GM12874 (cell line): ENCODE measurements around the gene SLC17A9.

Experiments
- TF ChIP-seq, protein P1 (sequence below): IDR thresholded peaks from 2 replicates; pipeline ENCODE4 v1.5.1; 2011; ENCODE audit warnings: low read depth, mild to moderate bottlenecking, control low read depth, low read length, moderate library complexity; ENCODE audit not compliant: insufficient read depth

Gene SLC17A9

GRCh38 chr20:63004607-63005364, 52.3 kb downstream of the SLC17A9 start:
- TF ChIP-seq, protein P1, sequence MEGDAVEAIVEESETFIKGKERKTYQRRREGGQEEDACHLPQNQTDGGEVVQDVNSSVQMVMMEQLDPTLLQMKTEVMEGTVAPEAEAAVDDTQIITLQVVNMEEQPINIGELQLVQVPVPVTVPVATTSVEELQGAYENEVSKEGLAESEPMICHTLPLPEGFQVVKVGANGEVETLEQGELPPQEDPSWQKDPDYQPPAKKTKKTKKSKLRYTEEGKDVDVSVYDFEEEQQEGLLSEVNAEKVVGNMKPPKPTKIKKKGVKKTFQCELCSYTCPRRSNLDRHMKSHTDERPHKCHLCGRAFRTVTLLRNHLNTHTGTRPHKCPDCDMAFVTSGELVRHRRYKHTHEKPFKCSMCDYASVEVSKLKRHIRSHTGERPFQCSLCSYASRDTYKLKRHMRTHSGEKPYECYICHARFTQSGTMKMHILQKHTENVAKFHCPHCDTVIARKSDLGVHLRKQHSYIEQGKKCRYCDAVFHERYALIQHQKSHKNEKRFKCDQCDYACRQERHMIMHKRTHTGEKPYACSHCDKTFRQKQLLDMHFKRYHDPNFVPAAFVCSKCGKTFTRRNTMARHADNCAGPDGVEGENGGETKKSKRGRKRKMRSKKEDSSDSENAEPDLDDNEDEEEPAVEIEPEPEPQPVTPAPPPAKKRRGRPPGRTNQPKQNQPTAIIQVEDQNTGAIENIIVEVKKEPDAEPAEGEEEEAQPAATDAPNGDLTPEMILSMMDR, result no peak

- TF ChIP-seq, protein P1, result no peak
Measured at GRCh38 chr20:63005365-63005861, 52.9 kb downstream of the SLC17A9 start.

GRCh38 chr20:63005862-63006539, 53.5 kb downstream of the SLC17A9 start:
- TF ChIP-seq, protein P1, result no peak

GRCh38 chr20:63006540-63007359, 54.2 kb downstream of the SLC17A9 start, which contains the start of gene BHLHE23:
Gene BHLHE23 (minus strand): TSS chr20:63006964. CDS start chr20:63006774, 190 bp downstream.
- TF ChIP-seq, protein P1, result no peak

GRCh38 chr20:63007360-63007645, 54.8 kb downstream of the SLC17A9 start:
- TF ChIP-seq, protein P1, result no peak

GRCh38 chr20:63007646-63008488, 55.4 kb downstream of the SLC17A9 start:
- TF ChIP-seq, protein P1, result no peak
